Measurements from ENCODE around the gene ZBTB7C.
A peak's percentile ranks its signal among the peaks of the same experiment; 100 is the strongest.

The ZBTB7C gene

DNA sequence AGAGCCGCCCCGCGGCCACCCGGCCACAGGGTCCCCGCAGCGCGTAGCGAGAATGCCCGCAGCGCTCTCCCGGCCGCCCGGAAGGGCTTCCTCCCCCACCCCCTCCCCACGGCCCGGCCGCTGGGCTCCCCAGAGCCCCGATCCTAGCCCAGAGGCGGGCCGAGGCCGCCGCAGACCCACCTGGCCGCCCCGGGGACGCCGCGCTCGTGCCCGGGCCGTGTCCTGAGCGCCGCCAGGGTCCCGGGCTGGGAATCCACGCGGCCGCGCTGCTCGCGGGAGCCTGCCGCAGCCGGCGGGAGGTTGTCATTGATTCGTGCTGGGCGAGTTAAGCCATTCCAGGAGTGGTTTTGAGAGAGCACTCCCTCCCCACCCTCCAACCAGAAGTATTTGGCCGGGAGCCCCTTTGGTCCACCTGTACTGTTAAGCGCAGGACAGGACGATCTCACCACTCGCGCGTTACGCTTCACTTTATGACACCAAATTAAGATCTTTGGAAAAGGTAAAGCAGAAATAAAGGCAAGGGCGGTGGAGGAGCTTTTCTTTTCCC is 272.3 kb downstream of the ZBTB7C start:
- no peak for DNase-seq

DNA sequence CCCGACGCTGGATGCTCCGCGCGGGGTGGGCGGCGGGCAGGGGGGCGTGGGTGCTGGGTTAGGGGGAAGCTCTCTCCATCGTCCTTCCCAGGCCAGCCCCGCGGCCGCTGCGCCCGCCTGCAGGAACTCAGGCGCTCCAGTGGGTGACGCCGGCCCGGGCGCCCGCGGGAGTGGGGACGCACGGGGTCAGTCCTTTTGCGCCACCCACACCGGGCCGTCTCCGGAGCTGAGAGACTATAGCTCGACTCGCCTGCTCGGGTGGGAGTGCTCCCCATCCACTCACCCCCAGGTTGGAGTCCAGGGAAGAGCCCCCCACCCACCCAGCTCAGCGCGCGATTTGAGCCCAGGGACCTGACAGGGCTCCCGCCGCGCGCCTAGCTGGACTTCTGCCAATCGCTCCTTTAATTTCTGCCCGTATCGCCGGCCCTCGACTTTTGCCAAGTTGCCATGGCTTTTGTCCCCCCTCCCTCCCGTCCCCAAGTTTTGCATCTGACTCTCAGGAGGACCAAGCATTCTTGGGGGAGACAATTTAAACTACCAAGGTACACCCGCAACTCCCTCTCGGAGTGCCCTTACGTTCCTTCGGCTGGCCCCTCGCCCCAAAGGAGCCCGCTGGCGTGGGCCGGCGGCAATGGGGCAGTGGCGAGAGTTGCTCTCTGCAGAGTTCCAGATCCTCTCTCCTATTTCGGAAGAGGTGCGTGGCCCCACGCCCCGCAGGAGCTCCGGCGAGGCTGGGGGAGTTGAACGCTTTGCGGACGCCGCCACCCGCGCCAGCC is 272.9 kb downstream of the ZBTB7C start:
- no peak for DNase-seq

DNA sequence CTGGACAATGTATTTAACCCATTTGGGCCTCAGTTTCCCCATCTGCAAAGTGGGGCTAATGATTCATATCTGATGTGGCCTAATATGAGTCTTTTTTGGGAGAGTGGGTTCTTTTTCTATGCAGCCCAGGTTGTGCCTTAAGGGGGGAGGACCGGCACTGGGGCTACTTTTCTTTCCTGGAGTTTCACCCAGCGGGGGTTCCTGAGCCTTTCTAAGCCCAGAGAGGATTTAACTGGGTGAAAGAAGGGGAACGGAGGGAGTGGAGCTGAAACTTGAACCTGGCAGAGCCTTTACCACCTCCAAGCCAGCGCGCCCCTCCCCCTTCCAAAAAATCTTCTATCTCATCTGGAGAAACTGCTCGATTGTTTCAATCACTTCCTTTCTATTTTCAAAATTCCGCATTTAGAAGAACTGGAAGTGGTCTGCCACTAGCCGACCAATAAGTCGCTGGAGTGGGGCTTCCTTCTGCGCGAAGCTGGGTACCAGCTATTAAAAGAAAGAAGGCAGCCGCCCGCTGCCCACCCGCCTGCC is 273.7 kb downstream of the ZBTB7C start:
- no peak for DNase-seq

DNA sequence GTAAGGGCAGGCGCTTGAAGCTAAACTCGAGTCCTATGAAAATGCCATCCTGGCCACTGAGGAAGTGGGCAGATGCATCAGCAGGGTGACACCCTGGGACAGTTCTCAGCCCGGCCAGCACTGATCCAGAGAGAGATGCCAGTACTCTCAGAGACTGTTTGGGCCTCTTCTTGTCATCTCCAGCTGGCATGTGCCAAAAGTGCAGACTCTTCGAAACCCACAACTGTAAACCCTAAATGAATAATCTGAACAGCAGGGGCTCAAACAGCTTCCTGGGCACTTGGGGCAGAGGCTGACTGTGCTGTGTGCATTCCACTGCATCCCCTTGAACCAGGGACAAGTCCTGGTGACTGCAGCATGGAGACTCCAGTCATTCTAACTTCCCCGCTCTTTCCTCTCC is 274.6 kb downstream of the ZBTB7C start:
- DNase-seq: no peak

- no peak for DNase-seq
Measured at GRCh38 chr18:48133671-48134251, 275.4 kb downstream of the ZBTB7C start.

- DNase-seq: no peak
Measured at GRCh38 chr18:48132797-48133655, 276.2 kb downstream of the ZBTB7C start.

- DNase-seq: no peak
Measured at GRCh38 chr18:48131042-48131441, 278.1 kb downstream of the ZBTB7C start.

GRCh38 chr18:48129621-48130082 is 279.5 kb downstream of the ZBTB7C start:
- DNase-seq: no peak

GRCh38 chr18:48127606-48128005 is 281.6 kb downstream of the ZBTB7C start:
- DNase-seq: no peak

- DNase-seq: no peak
Measured at GRCh38 chr18:48126240-48126639, 282.9 kb downstream of the ZBTB7C start.

- no peak for DNase-seq
Measured at GRCh38 chr18:48125724-48126123, 283.5 kb downstream of the ZBTB7C start.

DNA sequence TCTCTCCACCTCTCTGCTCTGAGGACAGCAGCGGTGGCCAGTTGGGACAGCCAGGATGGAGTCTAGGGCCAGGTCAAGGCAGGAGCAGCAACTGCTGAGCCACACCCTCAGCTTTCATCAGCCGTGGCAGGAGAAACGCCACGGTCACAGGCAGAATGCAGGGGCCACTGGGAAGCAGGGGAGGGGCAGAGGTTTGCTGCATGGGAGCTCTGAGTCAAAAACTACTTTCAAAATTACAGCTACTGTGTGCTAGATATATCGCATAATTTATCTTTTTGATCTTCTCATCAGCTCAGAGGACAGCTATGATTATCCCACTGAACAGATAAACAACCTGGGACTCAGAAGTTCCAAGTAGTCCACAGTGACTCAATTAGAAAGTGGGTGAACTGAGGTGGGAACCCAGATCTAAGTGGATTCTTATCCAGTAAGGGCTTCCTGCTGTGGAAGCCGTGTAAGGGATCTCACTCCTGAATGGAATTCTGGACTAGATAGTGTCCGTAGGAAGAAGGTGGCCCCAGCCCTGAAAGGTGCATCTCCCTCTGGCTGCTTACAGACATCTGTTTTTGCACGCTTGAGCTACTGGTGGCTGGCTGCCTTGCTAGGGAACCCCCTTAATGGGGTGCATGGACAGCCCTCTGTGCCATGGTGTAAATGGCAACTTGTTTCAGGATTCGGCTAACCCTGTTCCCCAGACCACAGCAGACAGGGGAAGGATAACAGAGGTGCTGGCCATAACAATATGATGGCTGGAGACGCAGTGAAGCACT is 284.1 kb downstream of the ZBTB7C start:
- DNase-seq: no peak

GRCh38 chr18:48123941-48124340 is 285.2 kb downstream of the ZBTB7C start:
- DNase-seq: no peak

DNA sequence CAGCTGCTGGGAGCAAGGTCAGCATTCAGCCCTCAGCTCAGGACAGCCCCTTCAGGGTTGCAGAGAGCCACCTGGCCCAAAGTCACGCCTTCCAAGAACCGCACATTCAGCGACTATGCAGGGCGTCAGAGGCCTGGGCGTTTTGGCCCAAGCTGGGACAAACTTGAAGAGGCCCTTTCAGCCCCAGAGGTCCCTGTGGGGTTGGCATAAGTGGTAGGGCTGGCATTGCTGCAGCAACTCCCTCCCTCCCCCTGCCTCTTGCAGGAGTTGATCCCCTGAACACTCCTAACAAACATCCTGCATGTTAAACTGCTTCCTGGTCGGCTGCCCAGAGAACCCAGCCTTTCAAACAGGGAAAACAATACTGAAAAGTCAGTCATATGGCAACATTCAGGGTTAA is 285.9 kb downstream of the ZBTB7C start:
- peak in 2 of 14 donors; percentile 15 to 30 for DNase-seq

GRCh38 chr18:48122816-48123215 is 286.4 kb downstream of the ZBTB7C start:
- DNase-seq: no peak

- no peak for DNase-seq
Measured at GRCh38 chr18:48122376-48122775, 286.8 kb downstream of the ZBTB7C start.

- no peak for DNase-seq
Measured at GRCh38 chr18:48121752-48122151, 287.4 kb downstream of the ZBTB7C start.

GRCh38 chr18:48119204-48119603 is 290.0 kb downstream of the ZBTB7C start:
- no peak for DNase-seq

DNA sequence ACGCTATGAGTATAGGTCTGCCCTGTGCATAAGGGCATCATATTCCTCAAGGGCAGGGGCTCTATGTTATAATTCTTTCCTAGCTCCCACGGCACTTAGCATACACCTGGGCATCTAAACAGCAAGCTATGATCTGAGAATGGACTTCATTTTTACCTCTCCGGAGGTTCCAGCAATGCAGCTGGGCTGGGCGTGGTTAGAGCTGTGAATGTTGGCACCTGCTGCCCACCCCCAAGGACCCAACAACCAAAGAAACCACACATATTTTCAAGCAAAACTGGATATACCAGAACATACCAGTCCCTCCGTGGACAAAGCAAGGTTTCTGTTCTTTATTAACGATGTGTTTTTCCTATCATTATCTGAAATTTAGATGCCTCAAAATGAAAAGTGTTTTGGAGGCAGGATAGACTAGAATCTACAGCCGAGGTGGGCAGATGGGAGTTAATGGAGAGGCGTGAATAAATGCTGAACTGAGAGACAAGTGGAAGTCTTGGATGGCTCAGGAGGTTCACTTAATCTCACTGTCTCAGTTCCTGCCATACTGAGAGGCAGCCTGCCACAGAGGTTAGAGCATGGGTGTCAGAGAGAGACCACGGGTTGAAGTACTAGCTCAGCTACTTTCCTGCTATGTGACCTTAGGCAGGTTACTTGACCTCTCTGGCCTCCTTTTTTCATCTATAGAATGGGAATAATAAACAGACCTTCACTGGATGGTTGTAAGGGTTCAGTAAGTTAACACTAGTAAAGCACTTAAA is 292.1 kb downstream of the ZBTB7C start:
- DNase-seq: no peak

DNA sequence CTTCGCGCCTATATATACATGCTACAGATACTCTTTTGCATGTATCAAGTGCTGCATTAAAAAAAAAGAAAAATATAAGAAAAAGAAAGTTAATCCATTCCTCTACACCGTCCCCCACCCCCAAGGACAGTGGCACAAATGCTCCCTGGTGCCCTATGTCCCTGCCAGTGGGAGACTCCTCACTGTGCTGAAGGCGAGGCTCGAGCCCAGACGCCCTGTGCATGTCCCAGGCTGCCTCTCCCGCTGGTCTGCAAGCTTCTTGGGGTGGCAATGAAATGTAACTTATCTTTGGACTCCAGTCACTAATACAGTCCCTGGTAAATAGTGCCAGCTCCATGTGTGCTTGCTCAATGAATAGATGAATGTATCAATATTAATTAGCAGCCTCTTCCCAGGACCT is 293.2 kb downstream of the ZBTB7C start:
- no peak for DNase-seq

DNA sequence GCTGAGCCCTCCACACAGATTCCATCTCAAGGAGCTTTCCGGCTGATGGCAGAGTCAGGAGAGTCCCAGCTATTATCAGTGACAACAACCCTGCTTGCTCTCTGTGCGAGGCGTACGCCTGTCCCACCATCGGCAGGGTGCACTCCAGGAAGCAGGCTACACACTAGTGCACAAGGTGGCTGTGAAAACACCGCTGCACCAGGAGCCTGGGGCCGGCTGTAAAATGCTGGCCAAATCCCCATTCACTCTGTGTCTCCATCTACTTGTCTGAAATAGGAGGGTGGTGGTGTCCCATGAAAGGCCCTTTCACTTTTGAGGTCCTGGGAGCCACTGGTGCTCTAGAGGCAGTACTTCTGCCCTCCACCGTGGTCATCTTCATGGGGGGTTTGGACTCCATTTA is 295.5 kb downstream of the ZBTB7C start:
- DNase-seq: no peak
